Testis (tissue), 2 donors: ENCODE measurements around the gene HYOU1.

Experiments used
- POLR2A ChIP-seq: fragments of 450-650 bp; IDR thresholded peaks from one replicate; pipeline ENCODE4 v1.6.1; 2017; ENCODE audit warnings: antibody characterized with exemption, mild to moderate bottlenecking, moderate library complexity
- TF ChIP-seq, protein P1 (sequence below), 3 experiments: fragments of 450-650 bp in 2 of 3; fragments of 200-600 bp in 1 of 3; sonication (generic) in 1 of 3; IDR thresholded peaks; one replicate each; pipeline ENCODE4 v1.5.1; 2016 to 2019; ENCODE audit warnings: antibody characterized with exemption in 3 of 3, mild to moderate bottlenecking in 2 of 3, moderate library complexity in 1 of 3

DNA sequence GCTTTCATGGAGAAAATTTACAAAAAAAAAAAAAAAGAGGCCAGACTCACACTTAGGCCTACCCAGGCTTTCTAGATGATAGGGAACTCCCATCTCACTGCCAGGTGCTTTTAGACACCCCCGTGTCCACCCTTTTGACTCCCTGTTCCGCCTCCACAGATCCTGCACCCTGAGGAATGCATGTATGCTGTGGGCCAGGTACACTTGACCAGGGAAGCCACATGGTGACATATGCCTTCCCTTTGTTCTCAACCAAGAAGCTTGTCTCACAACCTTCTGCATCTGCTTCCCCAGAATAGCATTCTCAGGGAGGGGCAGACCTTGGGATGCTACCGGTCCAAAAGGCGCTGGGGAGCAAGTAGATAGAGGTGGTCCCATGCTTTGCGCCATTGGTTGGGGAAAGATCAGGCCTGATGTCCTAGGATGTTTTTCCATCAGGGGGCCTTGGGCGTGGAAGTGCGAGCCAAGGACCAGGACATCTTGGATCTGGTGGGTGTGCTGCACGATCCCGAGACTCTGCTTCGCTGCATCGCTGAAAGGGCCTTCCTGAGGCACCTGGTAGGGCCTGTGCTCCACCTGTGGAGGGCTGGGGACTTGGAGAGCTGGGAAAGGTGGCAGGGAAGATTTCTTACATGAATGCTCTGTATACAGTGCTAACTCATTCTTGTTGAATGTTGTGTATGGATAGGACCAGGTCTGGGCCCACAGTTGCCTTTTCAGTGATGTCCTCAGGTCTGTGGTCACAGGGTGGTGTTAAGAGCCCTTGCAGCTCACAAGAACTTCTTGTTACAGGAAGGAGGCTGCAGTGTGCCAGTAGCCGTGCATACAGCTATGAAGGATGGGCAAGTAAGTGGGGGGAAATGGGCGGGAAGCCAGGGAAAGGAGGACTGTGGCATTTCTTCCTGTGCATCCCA lies 35.2 kb upstream of the HYOU1 start:
- TF ChIP-seq POLR2A: no peak
- TF ChIP-seq, protein P1, sequence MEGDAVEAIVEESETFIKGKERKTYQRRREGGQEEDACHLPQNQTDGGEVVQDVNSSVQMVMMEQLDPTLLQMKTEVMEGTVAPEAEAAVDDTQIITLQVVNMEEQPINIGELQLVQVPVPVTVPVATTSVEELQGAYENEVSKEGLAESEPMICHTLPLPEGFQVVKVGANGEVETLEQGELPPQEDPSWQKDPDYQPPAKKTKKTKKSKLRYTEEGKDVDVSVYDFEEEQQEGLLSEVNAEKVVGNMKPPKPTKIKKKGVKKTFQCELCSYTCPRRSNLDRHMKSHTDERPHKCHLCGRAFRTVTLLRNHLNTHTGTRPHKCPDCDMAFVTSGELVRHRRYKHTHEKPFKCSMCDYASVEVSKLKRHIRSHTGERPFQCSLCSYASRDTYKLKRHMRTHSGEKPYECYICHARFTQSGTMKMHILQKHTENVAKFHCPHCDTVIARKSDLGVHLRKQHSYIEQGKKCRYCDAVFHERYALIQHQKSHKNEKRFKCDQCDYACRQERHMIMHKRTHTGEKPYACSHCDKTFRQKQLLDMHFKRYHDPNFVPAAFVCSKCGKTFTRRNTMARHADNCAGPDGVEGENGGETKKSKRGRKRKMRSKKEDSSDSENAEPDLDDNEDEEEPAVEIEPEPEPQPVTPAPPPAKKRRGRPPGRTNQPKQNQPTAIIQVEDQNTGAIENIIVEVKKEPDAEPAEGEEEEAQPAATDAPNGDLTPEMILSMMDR (IDR thresholded peaks at IDR 0.05): no peak
